ENCODE data around the gene MCC.

MCC gene

DNA sequence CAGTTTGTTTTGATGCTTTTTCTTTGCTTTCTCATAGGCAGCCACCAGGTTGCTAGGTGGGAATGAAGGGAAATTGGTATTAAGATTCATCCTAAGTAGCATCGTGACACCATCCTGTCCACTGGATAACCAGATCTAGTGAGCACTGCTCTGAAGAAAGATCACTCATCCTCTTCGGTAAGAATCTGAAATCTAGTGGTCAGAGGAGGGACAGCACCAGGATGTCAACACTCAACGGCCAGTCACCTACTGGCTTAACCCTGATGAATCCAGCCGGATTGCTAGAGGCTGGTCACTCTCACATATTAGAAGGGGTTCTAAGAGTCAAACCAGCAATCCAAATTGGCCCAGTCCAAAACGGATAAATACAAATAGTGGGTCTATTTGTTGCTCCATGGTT lies 460.8 kb downstream of the MCC start:
- no peak for DNase-seq (ENCODE audit: low spot score)

DNA sequence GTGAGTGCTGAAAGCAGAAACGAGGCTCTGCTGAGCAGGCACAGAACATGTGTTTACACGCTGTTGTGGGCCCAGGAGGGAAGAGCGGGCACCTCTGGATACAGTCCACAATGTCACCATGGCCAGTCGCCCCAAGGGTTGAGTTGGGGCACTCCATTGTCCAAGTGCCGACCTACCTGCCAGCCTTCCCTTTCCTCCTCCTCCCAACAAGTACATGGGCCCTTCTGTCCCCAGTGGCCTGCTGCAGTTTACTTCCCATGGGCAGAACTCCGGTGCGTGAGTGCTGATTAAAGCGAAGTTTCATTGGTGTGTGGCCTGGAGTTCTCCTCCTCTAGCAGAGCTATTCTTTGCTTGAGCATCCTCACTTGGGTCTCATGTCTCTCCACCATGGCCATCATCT lies 461.2 kb downstream of the MCC start:
- no peak for DNase-seq (ENCODE audit: low spot score)

DNA sequence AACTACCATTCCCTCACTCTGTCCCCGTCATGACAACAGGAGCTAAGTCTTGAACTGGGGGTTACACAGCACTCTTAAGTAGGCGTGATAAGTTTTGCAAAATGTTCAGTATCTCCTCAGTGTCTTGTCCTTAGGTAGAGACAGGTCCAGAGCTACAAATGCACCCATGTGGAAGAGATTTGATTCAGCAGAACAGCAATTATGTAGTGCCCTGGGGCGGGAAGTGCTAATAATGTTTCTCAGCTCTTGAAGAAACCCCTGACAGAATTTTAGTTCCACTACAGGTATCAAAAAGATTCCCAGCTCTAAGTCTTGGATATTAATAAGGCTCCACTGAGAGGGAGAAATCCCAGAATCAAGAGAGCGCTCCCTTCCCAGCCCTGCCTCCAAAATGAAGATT lies 462.0 kb downstream of the MCC start:
- DNase-seq (ENCODE audit: low spot score) = no peak

DNA sequence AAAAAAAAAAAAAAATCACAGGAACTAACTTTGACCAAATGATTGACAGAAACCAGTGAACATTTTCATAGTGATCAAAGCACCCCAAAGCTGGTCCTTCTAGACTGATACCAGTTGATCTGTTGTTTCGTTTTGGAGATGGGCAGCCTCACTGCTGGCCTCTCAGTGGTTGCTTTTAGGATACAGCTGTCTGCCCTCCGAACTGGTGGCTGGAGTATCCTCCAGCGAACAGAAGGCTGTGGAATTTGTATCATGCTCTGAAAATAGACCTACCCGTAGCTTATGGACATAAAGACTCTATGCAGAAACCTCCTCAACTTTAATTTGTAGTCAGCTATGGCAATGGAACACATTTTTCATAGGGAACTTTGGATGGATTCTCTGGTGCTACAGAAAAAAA lies 462.7 kb downstream of the MCC start:
- DNase-seq (ENCODE audit: low spot score) = no peak

DNA sequence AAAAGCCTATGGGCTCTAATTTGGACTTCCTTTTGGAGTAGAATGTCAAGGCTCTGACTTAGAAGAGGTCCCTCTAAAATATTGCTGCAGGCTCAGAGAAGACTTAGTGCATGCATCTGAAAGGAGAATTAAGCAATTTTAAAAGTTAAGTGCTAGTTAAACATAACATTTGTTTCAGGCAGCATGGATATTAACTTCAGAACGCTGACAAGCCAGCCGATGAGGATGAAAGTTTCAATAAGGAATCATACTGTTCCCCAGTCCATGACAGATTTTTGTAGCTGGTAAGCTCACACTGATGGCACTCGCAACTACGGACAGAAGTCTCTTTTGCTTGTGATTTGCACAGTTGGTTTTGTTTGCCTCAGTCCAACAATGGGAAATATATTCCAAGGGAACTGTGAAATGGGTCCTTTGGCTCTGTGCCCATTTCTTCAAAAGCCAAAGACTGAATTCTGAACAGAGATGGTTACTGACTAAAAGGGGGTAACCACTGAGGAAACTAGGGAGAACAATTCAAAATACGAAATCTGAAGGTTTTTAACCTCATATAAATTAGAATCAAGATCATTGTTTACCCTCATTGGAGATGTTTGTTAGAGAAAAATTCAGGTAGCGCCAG lies 464.1 kb downstream of the MCC start:
- no peak for DNase-seq (ENCODE audit: low spot score)

DNA sequence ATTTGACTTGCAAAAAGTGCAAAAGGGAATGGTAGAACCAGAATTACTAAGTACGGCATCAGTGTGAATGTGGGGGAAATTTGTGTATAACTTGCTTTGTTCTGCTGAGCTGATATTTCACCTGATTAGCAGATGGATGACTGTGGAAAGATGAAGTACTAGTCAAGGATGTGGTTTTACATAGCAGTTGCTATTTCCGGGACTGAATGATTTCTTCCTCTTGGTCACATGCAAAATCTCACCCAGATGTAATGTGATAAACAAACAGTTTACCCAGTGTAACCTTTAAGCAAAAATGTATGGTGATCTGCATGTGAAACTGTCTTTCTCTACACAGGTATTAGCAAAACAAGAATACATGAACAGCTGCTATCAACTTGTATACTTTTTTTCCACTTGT lies 465.6 kb downstream of the MCC start:
- no peak for DNase-seq (ENCODE audit: low spot score)

DNA sequence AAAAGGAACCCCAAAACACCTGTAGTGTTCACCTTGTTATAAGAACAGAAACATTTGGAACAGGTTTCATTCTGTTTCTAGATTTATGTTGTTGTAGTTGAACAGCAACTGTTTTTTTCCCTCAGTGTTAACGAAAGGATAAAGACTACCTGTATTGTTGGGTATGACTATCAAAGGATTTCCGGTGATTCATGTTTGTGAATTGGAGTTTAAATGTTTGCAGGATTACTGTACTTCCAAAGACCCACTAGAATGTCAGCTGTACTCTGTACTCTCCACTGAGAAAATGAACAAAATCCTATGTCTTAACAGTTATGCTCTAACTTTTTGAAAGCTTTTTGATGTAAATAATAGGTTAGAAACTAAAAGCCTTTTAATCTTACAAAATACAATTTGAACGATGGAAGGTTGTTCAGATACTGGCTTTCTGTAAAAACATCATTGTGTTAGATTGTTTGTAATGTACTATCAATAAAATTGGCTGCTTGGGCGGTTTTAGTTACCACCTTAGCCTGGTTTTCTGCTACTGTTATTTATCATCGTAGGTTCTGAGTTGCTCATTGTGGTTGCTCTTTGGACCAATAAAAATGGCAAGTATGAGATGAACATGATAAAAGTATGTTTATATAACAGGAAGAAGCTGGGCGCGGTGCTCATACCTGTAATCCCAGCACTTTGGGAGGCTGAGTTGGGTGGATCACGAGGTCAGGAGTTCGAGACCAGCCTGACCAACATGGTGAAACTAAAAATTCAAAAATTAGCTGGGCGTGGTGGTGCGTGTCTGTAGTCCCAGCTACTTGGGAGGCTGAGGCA lies 467.6 kb downstream of the MCC start:
- DNase-seq (ENCODE audit: low spot score) = no peak

DNA sequence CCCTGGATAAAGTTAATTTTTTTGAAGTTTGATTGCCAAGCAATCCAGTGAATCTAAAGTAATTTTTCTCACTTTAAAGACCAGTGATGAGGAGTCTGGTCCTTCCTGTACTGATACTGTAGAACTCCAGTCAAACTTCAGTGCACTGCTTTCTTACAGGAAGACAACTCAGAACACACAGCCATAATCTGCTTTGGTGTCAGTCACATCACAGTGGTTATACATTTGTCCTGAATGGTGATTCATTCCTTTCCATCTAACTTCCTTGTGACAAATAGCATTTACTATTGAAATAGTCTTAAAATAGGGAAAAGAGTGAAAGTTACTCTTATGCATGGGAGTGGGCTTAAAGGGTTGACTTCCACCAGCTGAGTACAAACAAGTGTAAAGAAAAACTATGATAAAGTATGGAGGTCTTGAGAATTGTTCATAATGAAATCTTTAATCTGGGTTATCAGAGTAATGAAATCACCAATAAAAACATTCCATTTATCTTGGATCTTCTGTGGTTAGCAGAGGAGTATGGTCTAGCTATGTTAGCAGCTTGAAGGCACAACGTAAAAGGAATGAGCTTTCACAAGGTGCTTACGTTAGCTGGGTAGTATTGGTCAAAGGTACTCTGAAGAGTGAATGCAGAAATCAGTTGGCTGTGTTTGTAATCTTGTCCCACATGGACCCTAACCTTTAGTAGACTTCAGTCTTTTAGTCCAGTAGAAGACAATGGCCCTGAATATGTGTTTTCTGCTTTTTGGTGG lies 470.2 kb downstream of the MCC start:
- no peak for DNase-seq (ENCODE audit: low spot score)

DNA sequence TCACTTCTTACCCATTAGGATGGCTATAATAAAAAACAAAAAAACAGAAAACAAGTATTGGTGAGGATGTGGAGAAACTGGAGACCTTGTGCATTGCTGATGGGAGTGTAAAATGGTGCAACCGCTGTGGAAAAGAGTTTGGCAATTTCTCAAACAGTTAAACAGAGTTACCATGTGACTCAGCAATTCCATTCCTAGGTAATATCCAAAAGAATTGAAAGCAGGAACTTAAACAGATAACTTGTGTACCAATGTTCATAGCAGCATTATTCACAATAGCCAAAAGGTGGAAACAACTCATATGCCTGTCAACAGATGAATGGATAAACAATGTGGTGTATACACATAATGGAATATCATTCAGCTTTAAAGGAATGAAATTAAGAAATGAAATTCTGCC lies 482.8 kb downstream of the MCC start:
- no peak for DNase-seq (ENCODE audit: low spot score)

DNA sequence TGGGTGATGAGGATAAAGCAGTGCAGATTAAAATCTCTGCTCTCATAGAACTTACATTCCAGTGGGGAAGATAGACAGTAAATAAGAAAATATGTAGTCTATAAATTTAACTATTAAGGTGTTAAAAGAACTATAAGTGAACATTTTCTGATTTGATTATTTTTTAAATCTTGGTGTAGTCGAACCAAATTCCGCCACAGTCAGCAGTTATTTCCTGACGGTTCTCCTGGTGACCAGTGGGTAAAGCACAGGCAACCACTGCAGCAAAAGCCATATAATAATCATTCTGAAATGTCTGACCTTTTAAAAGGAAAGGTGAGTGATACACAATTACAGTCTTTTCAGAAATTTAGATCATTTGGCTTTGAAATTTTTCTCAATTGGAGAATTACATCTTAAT lies 484.5 kb downstream of the MCC start:
- no peak for DNase-seq (ENCODE audit: low spot score)

DNA sequence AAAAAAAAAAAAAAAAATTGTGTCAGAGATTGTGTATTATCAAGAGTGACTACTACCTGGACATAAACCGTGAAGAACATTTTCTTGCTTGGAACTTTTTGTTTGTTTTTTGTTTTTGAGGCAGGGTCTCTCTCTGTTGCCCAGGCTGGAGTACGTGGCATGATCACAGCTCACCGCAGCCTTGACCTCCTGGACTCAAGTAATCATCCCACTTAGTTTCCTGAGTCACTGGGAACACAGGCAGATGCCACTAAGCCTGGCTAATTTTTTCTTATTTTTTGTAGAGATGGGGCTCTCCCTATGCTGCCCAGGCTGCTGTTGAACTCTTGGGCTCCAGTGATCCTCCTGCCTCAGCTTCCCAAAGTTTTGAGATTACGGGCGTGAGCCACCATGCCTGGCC lies 485.8 kb downstream of the MCC start:
- DNase-seq (ENCODE audit: low spot score) = no peak

DNA sequence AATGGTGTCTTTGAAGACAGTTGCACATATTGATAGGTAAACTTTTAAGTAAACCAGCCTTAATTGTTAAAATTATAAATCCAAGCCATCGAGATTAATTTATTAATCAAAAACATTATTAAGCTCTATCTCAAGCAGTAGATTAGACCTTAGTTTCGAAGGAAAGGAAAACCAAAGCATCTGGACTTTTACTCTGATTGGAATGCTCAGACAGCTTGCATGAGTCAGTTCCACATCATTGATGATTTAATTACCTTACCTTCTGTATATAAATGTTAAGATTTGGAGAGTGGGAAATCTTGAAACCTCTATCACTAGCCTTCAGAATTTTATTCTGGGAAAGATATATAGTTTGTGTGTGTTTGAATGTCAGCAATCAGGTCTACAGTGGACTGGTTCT lies 487.8 kb downstream of the MCC start:
- no peak for DNase-seq (ENCODE audit: low spot score)

DNA sequence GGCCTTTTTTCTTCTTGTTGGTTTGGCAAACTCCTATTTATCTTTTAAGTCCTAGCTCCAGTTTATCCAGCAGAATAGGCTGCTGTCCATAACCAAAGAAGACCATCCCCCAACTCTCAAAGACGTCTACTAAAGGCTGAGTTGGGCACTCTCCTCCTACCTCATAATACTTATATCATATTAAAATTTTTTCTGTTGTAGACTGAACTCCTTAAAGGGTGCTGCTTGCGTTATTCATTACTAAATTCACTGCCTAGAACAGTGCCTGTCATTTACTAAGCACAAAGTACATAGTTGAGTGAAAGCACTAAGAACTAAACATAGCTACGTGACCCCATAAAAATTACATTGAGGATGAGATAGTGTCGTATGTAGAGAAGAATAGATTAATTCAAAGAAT lies 490.0 kb downstream of the MCC start:
- no peak for DNase-seq (ENCODE audit: low spot score)

DNA sequence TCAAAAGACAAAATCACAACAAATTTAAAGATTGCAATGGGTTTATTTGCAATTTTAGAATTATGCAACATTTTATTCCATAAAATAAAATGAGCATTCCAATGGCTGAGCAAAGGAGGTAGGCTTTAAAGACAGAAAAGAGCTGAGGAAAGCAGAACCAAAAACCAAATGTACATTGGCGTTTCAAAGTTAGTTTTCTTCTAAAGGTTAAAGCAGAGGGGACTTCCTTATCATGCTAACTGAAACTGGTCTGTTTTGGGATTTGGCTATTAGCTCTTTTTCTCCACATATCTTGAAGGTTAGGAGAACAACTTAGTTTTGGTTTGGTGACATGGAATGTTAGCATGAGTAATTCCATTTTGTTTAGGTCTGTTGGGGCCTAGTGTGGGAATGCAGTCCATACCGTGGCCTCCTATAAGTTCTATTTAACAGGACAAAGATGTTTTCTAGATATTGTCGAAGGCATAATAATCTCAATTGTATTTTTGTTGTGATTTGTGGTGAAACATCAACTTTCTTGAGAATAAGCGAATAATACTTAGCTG lies 491.4 kb downstream of the MCC start:
- no peak for DNase-seq (ENCODE audit: low spot score)

DNA sequence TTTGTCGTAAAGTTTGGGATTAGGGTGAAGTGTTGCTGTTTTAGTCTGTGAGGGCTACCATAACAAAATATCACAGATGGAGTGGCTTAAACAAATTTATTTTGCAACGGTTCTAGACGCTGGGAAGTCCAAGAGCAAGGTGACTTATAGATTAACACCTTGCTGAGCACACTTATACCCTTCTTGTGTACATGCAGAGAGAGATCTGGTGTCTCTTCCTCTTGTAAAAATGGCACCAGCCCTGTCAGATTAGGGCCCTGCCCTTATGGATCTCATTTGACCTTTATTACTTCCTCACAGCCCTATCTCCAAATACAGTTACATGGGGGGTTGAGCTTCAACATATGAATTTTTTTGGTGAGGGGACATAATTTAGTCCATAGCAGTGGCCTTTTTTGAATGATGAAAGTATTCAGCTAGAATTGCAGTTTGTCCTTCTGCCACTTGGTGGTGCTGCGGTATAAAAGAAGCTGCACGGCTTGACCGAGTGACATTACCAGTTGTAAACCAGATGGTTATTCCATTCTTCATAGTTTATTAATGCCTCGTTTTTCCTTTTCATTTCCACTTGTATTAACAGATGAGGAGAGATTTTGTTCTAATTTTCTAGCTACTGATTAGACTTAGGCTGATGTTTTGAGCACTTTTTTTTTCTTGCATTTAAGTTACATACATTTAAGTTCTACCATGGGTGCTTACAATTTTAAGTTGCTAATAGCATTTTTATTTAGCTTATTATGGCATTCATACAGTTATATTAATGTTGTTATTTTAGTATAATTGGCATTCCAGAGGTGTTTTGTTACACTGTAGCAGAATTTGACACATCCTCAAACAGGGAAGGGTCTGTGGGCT lies 492.3 kb downstream of the MCC start:
- no peak for DNase-seq (ENCODE audit: low spot score)

DNA sequence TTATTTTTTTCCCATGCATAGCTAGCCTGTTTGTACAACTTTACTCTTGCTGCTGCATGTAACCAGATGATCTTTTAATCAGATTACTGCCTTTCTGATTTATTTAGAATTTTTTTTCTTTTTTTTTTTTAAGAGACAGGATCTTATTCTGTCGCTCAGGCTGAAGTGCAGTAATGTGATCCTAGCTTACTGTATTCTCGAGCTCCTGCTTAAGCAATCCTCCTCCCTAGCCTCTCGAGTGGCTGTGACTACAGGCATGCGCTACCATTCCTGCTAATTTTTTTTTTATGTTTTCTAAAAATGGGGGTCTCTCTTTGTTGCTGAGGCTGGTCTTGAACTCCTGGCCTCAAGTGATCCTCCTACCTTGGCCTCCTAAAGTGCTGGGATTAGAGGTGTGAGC lies 502.0 kb downstream of the MCC start:
- DNase-seq (ENCODE audit: low spot score) = no peak

DNA sequence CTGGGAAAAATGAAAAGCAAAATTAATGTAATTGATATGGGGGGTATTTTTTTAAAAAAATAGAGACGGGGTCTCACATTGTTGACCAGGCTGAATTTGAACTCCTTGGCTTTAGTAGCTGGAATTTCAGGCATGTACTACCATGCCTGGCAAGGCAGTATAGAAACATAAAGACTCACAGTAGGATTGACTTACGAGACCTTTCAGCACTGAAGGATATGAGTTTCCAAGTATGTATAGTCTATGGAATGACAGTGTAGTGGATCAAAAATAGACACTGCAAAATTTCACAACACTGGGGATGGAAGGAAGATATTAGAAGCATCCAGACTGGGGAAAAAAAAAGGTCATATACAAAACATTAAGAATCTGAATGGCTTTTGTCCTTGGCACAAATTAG lies 504.9 kb downstream of the MCC start:
- no peak for DNase-seq (ENCODE audit: low spot score)

DNA sequence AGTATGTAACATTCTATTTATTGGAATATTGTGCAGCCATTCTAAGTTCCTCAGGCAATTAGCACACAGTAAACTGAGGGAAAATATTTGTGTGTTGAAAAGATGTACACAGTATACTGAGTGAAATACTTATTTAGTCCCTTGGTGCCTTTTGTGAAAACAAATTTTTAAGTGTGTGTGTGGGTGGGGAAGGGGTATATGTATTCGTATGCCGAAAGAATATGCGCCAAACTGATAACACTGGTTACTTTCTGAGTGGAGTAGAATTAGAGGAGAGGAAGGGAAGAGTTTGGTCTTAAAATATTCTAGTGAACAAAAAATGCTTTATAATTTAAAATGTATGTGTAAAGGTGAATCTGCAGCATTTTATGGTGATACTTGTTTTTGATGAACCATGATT lies 508.5 kb downstream of the MCC start:
- no peak for DNase-seq (ENCODE audit: low spot score)

DNA sequence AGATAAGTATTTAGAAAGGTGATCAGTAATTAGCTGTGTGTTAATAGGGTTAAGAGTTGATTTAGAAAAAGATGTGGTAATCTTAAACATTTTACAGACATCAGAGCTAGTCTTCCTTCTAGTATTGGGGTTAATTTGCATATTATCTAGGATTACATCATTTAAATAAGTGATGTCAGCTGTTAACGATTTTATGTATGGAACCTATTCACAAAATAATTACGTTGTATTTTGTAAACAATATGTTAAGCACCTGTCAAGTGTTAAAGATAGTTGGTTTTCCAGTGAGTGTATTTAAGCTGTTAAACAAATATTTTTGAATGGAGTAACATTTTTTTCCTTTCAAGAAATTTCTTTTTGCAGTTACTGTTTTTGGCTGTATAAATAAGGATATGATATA lies 509.4 kb downstream of the MCC start:
- no peak for DNase-seq (ENCODE audit: low spot score)

DNA sequence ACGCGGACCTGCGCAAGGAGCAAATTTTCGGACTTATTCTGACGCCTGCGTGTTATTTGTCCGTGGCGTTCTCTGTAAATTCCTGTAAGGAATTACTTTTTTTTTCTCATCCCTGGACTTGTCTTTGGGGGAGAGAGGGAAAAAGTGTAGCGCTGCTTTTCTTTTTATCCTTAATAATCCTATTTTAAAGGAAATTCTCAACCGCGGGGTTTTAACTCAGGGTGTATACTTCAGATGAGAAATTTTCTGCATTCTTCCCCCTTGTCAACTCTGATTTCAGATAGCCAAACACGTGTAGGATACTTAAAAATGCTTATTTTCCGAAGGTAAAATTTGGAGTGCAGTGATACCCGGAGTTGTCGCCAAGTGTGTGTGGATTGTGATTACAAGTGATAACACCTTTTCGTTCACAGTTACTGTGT lies 510.8 kb downstream of the MCC start:
- no peak for DNase-seq (ENCODE audit: low spot score)

DNA sequence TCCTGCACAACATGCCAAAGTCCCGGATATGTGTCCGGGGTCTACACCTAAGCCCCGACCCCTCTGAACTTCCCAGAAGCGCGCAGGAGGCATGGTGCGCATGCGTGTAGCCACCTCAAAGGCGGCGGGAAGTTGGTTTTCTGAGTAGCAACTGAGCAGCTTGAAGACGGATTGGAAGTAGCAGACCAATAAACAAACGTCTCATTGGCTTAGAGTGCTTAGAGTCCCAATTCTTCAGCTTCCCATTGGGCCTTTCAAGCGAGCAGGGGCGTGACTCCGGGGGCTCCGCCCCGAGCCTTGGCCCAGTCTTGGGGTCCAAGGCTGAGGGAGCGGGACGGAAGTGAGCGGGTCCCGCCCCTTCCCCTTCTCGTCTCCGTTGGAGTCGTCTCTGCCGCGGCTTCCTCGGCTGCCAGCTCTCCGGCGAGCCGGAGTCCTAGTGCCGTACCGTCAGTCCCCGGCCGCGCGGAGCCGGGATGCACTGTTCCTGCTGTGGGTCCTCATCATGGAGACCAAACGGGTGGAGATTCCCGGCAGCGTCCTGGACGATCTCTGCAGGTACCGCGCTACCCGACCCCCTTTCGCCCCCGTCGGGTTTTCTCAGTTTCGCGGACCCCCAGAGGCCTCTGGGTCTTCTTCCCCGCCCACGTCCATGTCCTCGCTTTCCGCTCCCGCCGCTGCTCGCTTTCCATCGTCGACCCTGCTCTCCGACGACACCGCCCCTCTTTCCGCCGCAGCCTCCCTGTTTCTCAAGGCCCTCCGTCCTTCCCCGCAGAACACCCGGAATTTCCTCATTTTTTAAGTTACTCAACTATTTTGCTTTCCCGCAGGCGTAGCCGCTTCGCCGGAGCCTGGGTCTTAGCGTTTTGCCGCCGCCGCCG lies 511.6 kb downstream of the MCC start, which contains the start of gene DCP2:
TSS of gene DCP2 (plus strand) at position 367 of the 878 bp plus-strand sequence. CDS start at position 503, 136 bp downstream.
- peak; percentile 87 for DNase-seq (ENCODE audit: low spot score)
